K562 (cell line): Measurements from ENCODE around the gene UFSP2. TPM values are rescaled to one million over a fixed set of nuclear protein-coding genes. Genes with fewer than 3 reads are reported as not detected.

Experiments
- PHF21A ChIP-seq: fragments of 450-650 bp; IDR thresholded peaks from 2 replicates; pipeline ENCODE4 v1.6.1; 2017; ENCODE audit warnings: low read depth, borderline replicate concordance
- ZNF431 ChIP-seq: sonication (generic); formaldehyde crosslinking; IDR thresholded peaks from 2 replicates; pipeline ENCODE4 v1.8.0; 2022; ENCODE audit warnings: mild to moderate bottlenecking, missing genetic modification reagents
- polyA plus RNA-seq, 8 experiments: library from polyadenylated mRNA; depleted of rRNA in 4 of 8; stranded (reverse) in 5 of 8; unstranded in 3 of 8; fragments of >200 nt; fragmentation: Nextera tagmentation in 2 of 8; fragmentation: Illumina TruSeq in 1 of 8; extraction: Ambion mirVana in 2 of 8; extraction: Trizol in 1 of 8; gene quantifications; 2 replicates each; pipeline versions ENCODE4 v1.2.1 to v1.2.3, GENCODE V29; 2011 to 2014; ENCODE audit warnings: inconsistent platforms in 1 of 8, missing spikeins in 1 of 8
- total RNA-seq, 7 experiments: library from RNA; depleted of rRNA in 6 of 7; stranded (reverse); fragments of >200 nt in 6 of 7; fragmentation: Illumina TruSeq in 2 of 7; extraction: Trizol in 2 of 7; gene quantifications; 2 replicates each; pipeline versions ENCODE4 v1.2.1 to v1.2.3, GENCODE V29; 2011 to 2021; ENCODE audit warnings: low replicate concordance in 1 of 7
- TF ChIP-seq, protein P1 (sequence below): IDR thresholded peaks from 2 replicates; pipeline ENCODE4 v1.6.1; 2012; ENCODE audit warnings: low read depth, low read length, improper control_type of control experiment, borderline replicate concordance
- TF ChIP-seq, protein P2 (sequence below): fragments of 250-450 bp; sonication (Bioruptor Pico); IDR thresholded peaks from 2 replicates; pipeline ENCODE4 v1.4.0; 2020; ENCODE audit warnings: mild to moderate bottlenecking, moderate library complexity, borderline replicate concordance
- TF ChIP-seq, protein P3 (sequence below): sonication (generic); formaldehyde crosslinking; IDR thresholded peaks from 2 replicates; pipeline ENCODE4 v1.8.0; 2022; ENCODE audit warnings: mild to moderate bottlenecking, missing genetic modification reagents
- TF ChIP-seq, protein P4 (sequence below): fragments of 450-650 bp; IDR thresholded peaks from 2 replicates; pipeline ENCODE4 v1.6.1; 2016; ENCODE audit warnings: missing biosample characterization, missing genetic modification characterization

Gene UFSP2
- total and polyA plus RNA-seq, 9 of the 15 experiments (the other 6 are each of a cell fraction or from before 2014, with no cell fraction given) = 20.1 to 55.8 (median 26.6) TPM

DNA sequence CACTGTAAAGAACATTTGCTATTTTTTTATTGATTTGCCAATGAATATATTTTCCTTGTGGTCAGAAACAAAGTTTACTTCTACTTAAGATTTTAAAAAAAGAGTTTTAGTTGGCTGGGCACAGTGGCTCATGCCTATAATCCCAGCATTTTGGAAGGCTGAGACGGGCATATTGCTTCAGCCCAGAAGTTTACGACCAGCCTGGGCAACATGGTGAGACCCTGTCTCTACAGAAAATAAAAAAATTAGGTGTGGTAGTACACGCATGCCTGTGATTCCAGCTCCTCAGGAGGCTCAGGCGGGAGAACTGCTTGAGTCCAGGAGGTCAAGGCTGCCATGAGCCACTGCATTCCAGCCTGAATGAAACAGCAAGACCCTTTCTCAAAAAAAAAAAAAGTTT is 66.8 kb downstream of the UFSP2 start (continued):
- TF ChIP-seq, protein P1, sequence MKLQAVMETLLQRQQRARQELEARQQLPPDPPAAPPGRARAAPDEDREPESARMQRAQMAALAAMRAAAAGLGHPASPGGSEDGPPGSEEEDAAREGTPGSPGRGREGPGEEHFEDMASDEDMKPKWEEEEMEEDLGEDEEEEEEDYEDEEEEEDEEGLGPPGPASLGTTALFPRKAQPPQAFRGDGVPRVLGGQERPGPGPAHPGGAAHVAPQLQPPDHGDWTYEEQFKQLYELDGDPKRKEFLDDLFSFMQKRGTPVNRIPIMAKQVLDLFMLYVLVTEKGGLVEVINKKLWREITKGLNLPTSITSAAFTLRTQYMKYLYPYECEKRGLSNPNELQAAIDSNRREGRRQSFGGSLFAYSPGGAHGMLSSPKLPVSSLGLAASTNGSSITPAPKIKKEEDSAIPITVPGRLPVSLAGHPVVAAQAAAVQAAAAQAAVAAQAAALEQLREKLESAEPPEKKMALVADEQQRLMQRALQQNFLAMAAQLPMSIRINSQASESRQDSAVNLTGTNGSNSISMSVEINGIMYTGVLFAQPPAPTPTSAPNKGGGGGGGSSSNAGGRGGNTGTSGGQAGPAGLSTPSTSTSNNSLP = no peak
- no peak for TF ChIP-seq PHF21A
- TF ChIP-seq, protein P2, sequence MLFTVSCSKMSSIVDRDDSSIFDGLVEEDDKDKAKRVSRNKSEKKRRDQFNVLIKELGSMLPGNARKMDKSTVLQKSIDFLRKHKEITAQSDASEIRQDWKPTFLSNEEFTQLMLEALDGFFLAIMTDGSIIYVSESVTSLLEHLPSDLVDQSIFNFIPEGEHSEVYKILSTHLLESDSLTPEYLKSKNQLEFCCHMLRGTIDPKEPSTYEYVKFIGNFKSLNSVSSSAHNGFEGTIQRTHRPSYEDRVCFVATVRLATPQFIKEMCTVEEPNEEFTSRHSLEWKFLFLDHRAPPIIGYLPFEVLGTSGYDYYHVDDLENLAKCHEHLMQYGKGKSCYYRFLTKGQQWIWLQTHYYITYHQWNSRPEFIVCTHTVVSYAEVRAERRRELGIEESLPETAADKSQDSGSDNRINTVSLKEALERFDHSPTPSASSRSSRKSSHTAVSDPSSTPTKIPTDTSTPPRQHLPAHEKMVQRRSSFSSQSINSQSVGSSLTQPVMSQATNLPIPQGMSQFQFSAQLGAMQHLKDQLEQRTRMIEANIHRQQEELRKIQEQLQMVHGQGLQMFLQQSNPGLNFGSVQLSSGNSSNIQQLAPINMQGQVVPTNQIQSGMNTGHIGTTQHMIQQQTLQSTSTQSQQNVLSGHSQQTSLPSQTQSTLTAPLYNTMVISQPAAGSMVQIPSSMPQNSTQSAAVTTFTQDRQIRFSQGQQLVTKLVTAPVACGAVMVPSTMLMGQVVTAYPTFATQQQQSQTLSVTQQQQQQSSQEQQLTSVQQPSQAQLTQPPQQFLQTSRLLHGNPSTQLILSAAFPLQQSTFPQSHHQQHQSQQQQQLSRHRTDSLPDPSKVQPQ = no peak
- TF ChIP-seq, protein P3, sequence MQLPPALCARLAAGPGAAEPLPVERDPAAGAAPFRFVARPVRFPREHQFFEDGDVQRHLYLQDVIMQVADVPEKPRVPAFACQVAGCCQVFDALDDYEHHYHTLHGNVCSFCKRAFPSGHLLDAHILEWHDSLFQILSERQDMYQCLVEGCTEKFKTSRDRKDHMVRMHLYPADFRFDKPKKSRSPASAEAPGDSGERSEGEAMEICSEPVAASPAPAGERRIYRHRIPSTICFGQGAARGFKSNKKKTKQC = no peak
- TF ChIP-seq ZNF431 = no peak
- TF ChIP-seq, protein P4, sequence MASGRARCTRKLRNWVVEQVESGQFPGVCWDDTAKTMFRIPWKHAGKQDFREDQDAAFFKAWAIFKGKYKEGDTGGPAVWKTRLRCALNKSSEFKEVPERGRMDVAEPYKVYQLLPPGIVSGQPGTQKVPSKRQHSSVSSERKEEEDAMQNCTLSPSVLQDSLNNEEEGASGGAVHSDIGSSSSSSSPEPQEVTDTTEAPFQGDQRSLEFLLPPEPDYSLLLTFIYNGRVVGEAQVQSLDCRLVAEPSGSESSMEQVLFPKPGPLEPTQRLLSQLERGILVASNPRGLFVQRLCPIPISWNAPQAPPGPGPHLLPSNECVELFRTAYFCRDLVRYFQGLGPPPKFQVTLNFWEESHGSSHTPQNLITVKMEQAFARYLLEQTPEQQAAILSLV (tag) = no peak
